ENCODE results near the gene ABCB10. TPM values are rescaled to one million over a fixed set of nuclear protein-coding genes. Genes with fewer than 3 reads are reported as not detected.

The ABCB10 gene
- total and polyA plus RNA-seq, 2 experiments from 2014 or later = 4.7 to 9.7 TPM

GRCh38 chr1:229603371-229604005, 45.0 kb upstream of the ABCB10 start:
- H3K9me3 Mint-ChIP-seq = no peaks in the 10 kb centered on the region
- H3K36me3 Mint-ChIP-seq (ENCODE audit: low read depth) = peaks cover 33% of the 10 kb centered on the region; the same call in 2 of the 3 replicates
- H3K27me3 ChIP-seq (ENCODE audit: insufficient read depth) = no peaks in the 10 kb centered on the region
- H3K4me3 Mint-ChIP-seq = no peak overlapping the region
- no peak for DNase-seq (ENCODE audit: low spot score)
- H3K36me3 ChIP-seq (ENCODE audit: insufficient read depth) = peaks cover 12% of the 10 kb centered on the region
- peaks cover 16% of the 10 kb centered on the region for H3K4me1 ChIP-seq (ENCODE audit: insufficient read depth)
- no peak overlapping the region for H2AFZ ChIP-seq
- ATAC-seq = no peak
- no peak for TF ChIP-seq ZNF114 (CRISPR knock-in tag; IDR thresholded peaks at IDR 0.05)
- TF ChIP-seq CTCF (conservative IDR thresholded peaks at IDR 0.05; ENCODE audit: low read depth in 2 of 2) = no peak
- TF ChIP-seq ZNF331 (CRISPR knock-in tag; IDR thresholded peaks at IDR 0.05; ENCODE audit: low read depth) = no peak
- TF ChIP-seq ZNF462 (CRISPR knock-in tag; IDR thresholded peaks at IDR 0.05) = no peak
- no peak for TF ChIP-seq JUNB (IDR thresholded peaks at IDR 0.05; ENCODE audit: unreplicated experiment)
- TF ChIP-seq ETS1 (IDR thresholded peaks at IDR 0.05) = no peak
- no peak for TF ChIP-seq EZH2phosphoT487 (IDR thresholded peaks at IDR 0.05; ENCODE audit: unreplicated experiment)
- TF ChIP-seq STAT1 (IDR thresholded peaks at IDR 0.05; ENCODE audit: unreplicated experiment) = no peak
- no peak for TF ChIP-seq EZH2 (IDR thresholded peaks at IDR 0.05; ENCODE audit: low read depth, unreplicated experiment)
- TF ChIP-seq CREB1 (CRISPR knock-in tag; IDR thresholded peaks at IDR 0.05; ENCODE audit: low read depth) = no peak
- no peak for TF ChIP-seq NANOG (IDR thresholded peaks at IDR 0.05; ENCODE audit: borderline replicate concordance)
- no peak for TF ChIP-seq REST (IDR thresholded peaks at IDR 0.05; ENCODE audit: unreplicated experiment)
- TF ChIP-seq POLR2AphosphoS5 (IDR thresholded peaks at IDR 0.05; ENCODE audit: low read depth) = no peak
- H3K4me3 ChIP-seq = no peak overlapping the region
- no peak overlapping the region for H3K27ac ChIP-seq (ENCODE audit: low read depth)
- no peaks in the 10 kb centered on the region for H3F3A ChIP-seq (replicated peaks; ENCODE audit: low read depth)
- no peak overlapping the region for H3K27ac Mint-ChIP-seq
- H3K79me2 ChIP-seq (replicated peaks; ENCODE audit: insufficient read depth) = peaks cover 3% of the 10 kb centered on the region; the same call in 1 of the 2 replicates
- peaks cover 26% of the 10 kb centered on the region for H3K4me1 Mint-ChIP-seq
- no peaks in the 10 kb centered on the region for H3K27me3 Mint-ChIP-seq (ENCODE audit: insufficient read depth, low read depth, poor library complexity)
- 0 out of 2 replicates have a peak, but pooled peaks cover 4% of the 10 kb centered on the region for H4K20me1 ChIP-seq (replicated peaks; ENCODE audit: insufficient read depth)
- H3K9me2 ChIP-seq (ENCODE audit: insufficient read depth) = no peaks in the 10 kb centered on the region
- no peak overlapping the region for H3K4me2 ChIP-seq

Data from GM23338 (cell line).